HG03060 (cell line): ENCODE data around the gene OPHN1.

Experiments
- ATAC-seq: cut with Tn5 transposase; IDR thresholded peaks from one replicate; pipeline ENCODE4 v1.9.1; 2021; ENCODE audit warnings: low read depth, moderate number of reproducible peaks; ENCODE audit not compliant: unreplicated experiment

OPHN1 gene

GRCh38 chrX:68261060-68261672 is 172.1 kb downstream of the OPHN1 start:
- ATAC-seq, result no peak

- no peak for ATAC-seq
Observed at GRCh38 chrX:68256990-68257389, 176.3 kb downstream of the OPHN1 start.

GRCh38 chrX:68254738-68255645 is 178.3 kb downstream of the OPHN1 start:
- ATAC-seq, result no peak

- no peak for ATAC-seq
Observed at GRCh38 chrX:68252664-68253063, 180.6 kb downstream of the OPHN1 start.

GRCh38 chrX:68249903-68250302 is 183.4 kb downstream of the OPHN1 start:
- ATAC-seq, result no peak

- no peak for ATAC-seq
Observed at GRCh38 chrX:68249401-68249831, 183.9 kb downstream of the OPHN1 start.

GRCh38 chrX:68238568-68238967 is 194.7 kb downstream of the OPHN1 start:
- ATAC-seq, result no peak

- ATAC-seq, result no peak
Observed at GRCh38 chrX:68234171-68234910, 199.0 kb downstream of the OPHN1 start.

- ATAC-seq, result no peak
Observed at GRCh38 chrX:68232206-68232605, 201.1 kb downstream of the OPHN1 start.

GRCh38 chrX:68209008-68209407 is 224.3 kb downstream of the OPHN1 start:
- ATAC-seq, result no peak

GRCh38 chrX:68204521-68205038 is 228.7 kb downstream of the OPHN1 start:
- no peak for ATAC-seq

GRCh38 chrX:68203646-68204045 is 229.6 kb downstream of the OPHN1 start:
- ATAC-seq, result peak; percentile 98

- no peak for ATAC-seq
Observed at GRCh38 chrX:68203211-68203610, 230.1 kb downstream of the OPHN1 start.

GRCh38 chrX:68199062-68199848 is 234.0 kb downstream of the OPHN1 start:
- no peak for ATAC-seq

- ATAC-seq, result no peak
Observed at GRCh38 chrX:68196939-68197791, 236.1 kb downstream of the OPHN1 start.

GRCh38 chrX:68195561-68195960 is 237.7 kb downstream of the OPHN1 start:
- no peak for ATAC-seq

- no peak for ATAC-seq
Observed at GRCh38 chrX:68193786-68194185, 239.5 kb downstream of the OPHN1 start.

GRCh38 chrX:68193234-68193633 is 240.1 kb downstream of the OPHN1 start:
- no peak for ATAC-seq

- ATAC-seq, result no peak
Observed at GRCh38 chrX:68190799-68191198, 242.5 kb downstream of the OPHN1 start.
